H9 (cell line): Measurements from ENCODE around the gene SDR42E1. TPM values are rescaled to one million over a fixed set of nuclear protein-coding genes. Genes with fewer than 3 reads are reported as not detected.

ENCODE experiments used
- DNase-seq: peaks from one replicate; pipeline ENCODE4 v3.0.0-alpha.2; 2017
- H2AFZ ChIP-seq: one replicate; pipeline ENCODE4 v1.6.1; 2013; ENCODE audit warnings: mild to moderate bottlenecking, low read length, control low read depth, moderate library complexity
- H2AK5ac ChIP-seq: 2 replicates; pipeline ENCODE4 v1.6.1; 2013; ENCODE audit warnings: low read length, control low read depth, mixed read lengths; ENCODE audit not compliant: insufficient read length
- H2BK120ac ChIP-seq: one replicate; pipeline ENCODE4 v1.6.1; 2013; ENCODE audit warnings: low read depth, mild to moderate bottlenecking, low read length, control low read depth, inconsistent platforms; ENCODE audit not compliant: poor library complexity, severe bottlenecking
- H2BK12ac ChIP-seq: 2 replicates; pipeline ENCODE4 v1.6.1; 2013; ENCODE audit warnings: low read length, control low read depth, mixed read lengths, low read depth; ENCODE audit not compliant: insufficient read length
- H2BK15ac ChIP-seq: 2 replicates; pipeline ENCODE4 v1.6.1; 2013; ENCODE audit warnings: low read depth, low read length, control low read depth
- H2BK20ac ChIP-seq: one replicate; pipeline ENCODE4 v1.6.1; 2013; ENCODE audit warnings: low read depth, mild to moderate bottlenecking, low read length, control low read depth, inconsistent platforms; ENCODE audit not compliant: poor library complexity, severe bottlenecking
- H2BK5ac ChIP-seq: 2 replicates; pipeline ENCODE4 v1.6.1; 2013; ENCODE audit warnings: low read length, control low read depth, mixed read lengths; ENCODE audit not compliant: insufficient read length
- H3K14ac ChIP-seq: 2 replicates; pipeline ENCODE4 v1.6.1; 2013; ENCODE audit warnings: low read length, control low read depth; ENCODE audit not compliant: insufficient read depth
- H3K18ac ChIP-seq: 2 replicates; pipeline ENCODE4 v1.6.1; 2013; ENCODE audit warnings: low read depth, mild to moderate bottlenecking, mixed read lengths, low read length, control low read depth; ENCODE audit not compliant: insufficient read length
- H3K23ac ChIP-seq: 2 replicates; pipeline ENCODE4 v1.6.1; 2013; ENCODE audit warnings: low read length, control low read depth, mixed read lengths, low read depth; ENCODE audit not compliant: insufficient read length
- H3K23me2 ChIP-seq: 2 replicates; pipeline ENCODE4 v1.6.1; 2013; ENCODE audit warnings: low read depth, mild to moderate bottlenecking, mixed read lengths, low read length, control low read depth; ENCODE audit not compliant: insufficient read length, poor library complexity, severe bottlenecking
- H3K27ac ChIP-seq: 2 replicates; pipeline ENCODE4 v1.5.1; 2013; ENCODE audit warnings: low read length, control low read depth, mixed read lengths, low read depth; ENCODE audit not compliant: insufficient read length
- H3K27me3 ChIP-seq: 2 replicates; pipeline ENCODE4 v1.6.1; 2013; ENCODE audit warnings: low read length, control low read depth, inconsistent platforms; ENCODE audit not compliant: insufficient read depth
- H3K4ac ChIP-seq: 2 replicates; pipeline ENCODE4 v1.6.1; 2013; ENCODE audit warnings: low read depth, mild to moderate bottlenecking, control low read depth, inconsistent platforms, low read length, moderate library complexity
- H3K4me1 ChIP-seq: 2 replicates; pipeline ENCODE4 v1.6.1; 2013; ENCODE audit warnings: low read length, control low read depth, inconsistent platforms; ENCODE audit not compliant: insufficient read depth
- H3K4me2 ChIP-seq: 2 replicates; pipeline ENCODE4 v1.6.1; 2013; ENCODE audit warnings: low read length, control low read depth, mixed read lengths; ENCODE audit not compliant: insufficient read length, insufficient read depth
- H3K56ac ChIP-seq: 2 replicates; pipeline ENCODE4 v1.6.1; 2013; ENCODE audit warnings: low read depth, mild to moderate bottlenecking, mixed read lengths, low read length, control low read depth; ENCODE audit not compliant: insufficient read length
- H3K79me1 ChIP-seq: 2 replicates; pipeline ENCODE4 v1.6.1; 2013; ENCODE audit warnings: low read depth, mild to moderate bottlenecking, moderate library complexity, low read length, control low read depth, inconsistent platforms; ENCODE audit not compliant: insufficient read depth, poor library complexity, severe bottlenecking
- H3K79me2 ChIP-seq: 2 replicates; pipeline ENCODE4 v1.6.1; 2013; ENCODE audit warnings: low read length, control low read depth, inconsistent platforms; ENCODE audit not compliant: insufficient read depth
- H3K9ac ChIP-seq: 2 replicates; pipeline ENCODE4 v1.6.1; 2013; ENCODE audit warnings: low read length, control low read depth, mixed read lengths; ENCODE audit not compliant: insufficient read length; ENCODE audit errors: extremely low read depth
- H3K9me3 ChIP-seq: one replicate; pipeline ENCODE4 v1.6.1; 2013; ENCODE audit warnings: low read depth, low read length, inconsistent platforms; ENCODE audit not compliant: control insufficient read depth
- H3T11ph ChIP-seq: one replicate; pipeline ENCODE4 v1.6.1; 2013; ENCODE audit warnings: mild to moderate bottlenecking, low read length, control low read depth, inconsistent platforms
- H4K20me1 ChIP-seq: one replicate; pipeline ENCODE4 v1.6.1; 2013; ENCODE audit not compliant: control insufficient read depth, insufficient read length, insufficient read depth
- H4K5ac ChIP-seq: 2 replicates; pipeline ENCODE4 v1.6.1; 2013; ENCODE audit warnings: low read depth, mild to moderate bottlenecking, mixed read lengths, low read length, control low read depth; ENCODE audit not compliant: insufficient read length
- H4K8ac ChIP-seq: replicated peaks from 2 replicates; pipeline ENCODE4 v1.6.1; 2013; ENCODE audit warnings: low read length, control low read depth, mixed read lengths, low read depth; ENCODE audit not compliant: insufficient read length
- H4K91ac ChIP-seq: 2 replicates; pipeline ENCODE4 v1.6.1; 2013; ENCODE audit warnings: low read depth, mild to moderate bottlenecking, moderate library complexity, mixed read lengths, low read length, control low read depth; ENCODE audit not compliant: insufficient read length
- H3K27ac Mint-ChIP-seq, 3 experiments: 2 replicates in 2 of 3; 3 replicates in 1 of 3; pipeline ENCODE4 v1.8.0; 2020 to 2021; ENCODE audit warnings: mixed read lengths in 3 of 3, mild to moderate bottlenecking in 1 of 3, moderate library complexity in 1 of 3
- H3K27me3 Mint-ChIP-seq: 2 replicates; pipeline ENCODE4 v1.8.0; 2021; ENCODE audit warnings: low read depth, mild to moderate bottlenecking, moderate library complexity, mixed read lengths
- H3K36me3 Mint-ChIP-seq, 3 experiments: 2 replicates in 2 of 3; 3 replicates in 1 of 3; pipeline ENCODE4 v1.8.0; 2020 to 2021; ENCODE audit warnings: low read depth in 3 of 3, mixed read lengths in 3 of 3; ENCODE audit not compliant: insufficient read depth in 1 of 3
- H3K4me1 Mint-ChIP-seq, 2 experiments: 2 replicates each; pipeline ENCODE4 v1.8.0; 2020; ENCODE audit warnings: mixed read lengths in 2 of 2
- H3K4me3 Mint-ChIP-seq, 2 experiments: 2 replicates in 1 of 2; 3 replicates in 1 of 2; pipeline ENCODE4 v1.8.0; 2020 to 2021; ENCODE audit warnings: mild to moderate bottlenecking in 2 of 2, mixed read lengths in 2 of 2, moderate library complexity in 1 of 2
- H3K9me3 Mint-ChIP-seq, 2 experiments: 2 replicates in 1 of 2; 3 replicates in 1 of 2; pipeline ENCODE4 v1.8.0; 2020; ENCODE audit warnings: mild to moderate bottlenecking in 2 of 2, mixed read lengths in 2 of 2, moderate library complexity in 1 of 2
- WGBS: extraction: QIAGEN DNeasy Blood & Tissue Kit; methylation state at CpG from one replicate; pipeline ENCODE4 v1.1.7; 2013; ENCODE audit warnings: missing lambda C conversion rate, low lambda C conversion rate, mixed read lengths; ENCODE audit not compliant: insufficient read length; ENCODE audit errors: extremely low coverage; 5-methylcytosine and 5-hydroxymethylcytosine counted together
- total RNA-seq: library from RNA; stranded (reverse); gene quantifications from 2 replicates; pipeline ENCODE4 v1.2.1, GENCODE V29; 2021
- TF ChIP-seq, protein P1 (sequence below): fragments of 200-600 bp; sonication (generic); conservative IDR thresholded peaks from 3 replicates; pipeline ENCODE4 v1.8.0; 2021; ENCODE audit warnings: antibody characterized with exemption, mild to moderate bottlenecking

SDR42E1 gene
- total RNA-seq, 1 experiment from 2014 or later = not detected

DNA sequence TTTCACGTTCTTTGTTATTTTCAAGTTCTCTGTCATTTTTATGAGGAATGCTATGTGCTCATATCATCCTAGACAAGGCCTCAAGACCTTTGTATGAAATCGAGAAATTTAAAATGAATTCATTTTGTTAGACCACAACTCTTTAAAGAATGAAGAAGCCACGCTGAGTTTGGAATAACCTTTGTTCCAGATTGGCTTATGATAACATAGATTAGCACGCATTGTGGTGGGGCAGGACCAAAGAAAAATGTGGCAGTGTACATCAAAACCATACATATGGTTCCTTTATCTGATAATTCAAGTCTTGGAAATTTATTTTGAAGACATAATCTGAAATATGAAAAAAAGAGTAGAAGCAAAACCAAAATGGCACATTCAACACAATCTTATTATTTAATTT, 26.0 kb upstream of the SDR42E1 start:
- H3K27me3 ChIP-seq = no peaks in the 10 kb centered on the region
- H2AK5ac ChIP-seq = no peak overlapping the region
- no peaks in the 10 kb centered on the region for H3K9me3 ChIP-seq
- H3K4me3 Mint-ChIP-seq = no peak overlapping the region
- H3K79me1 ChIP-seq = no peaks in the 10 kb centered on the region
- H3K4ac ChIP-seq = no peak overlapping the region
- no peak for DNase-seq
- H2BK120ac ChIP-seq = no peak overlapping the region
- WGBS = no CpG with 5 or more reads among the region's 4 CpGs
- no peak overlapping the region for H2BK15ac ChIP-seq
- H4K20me1 ChIP-seq = no peaks in the 10 kb centered on the region
- H3K4me1 ChIP-seq = peaks cover 4% of the 10 kb centered on the region; the same call in 1 of the 2 replicates
- TF ChIP-seq, protein P1, sequence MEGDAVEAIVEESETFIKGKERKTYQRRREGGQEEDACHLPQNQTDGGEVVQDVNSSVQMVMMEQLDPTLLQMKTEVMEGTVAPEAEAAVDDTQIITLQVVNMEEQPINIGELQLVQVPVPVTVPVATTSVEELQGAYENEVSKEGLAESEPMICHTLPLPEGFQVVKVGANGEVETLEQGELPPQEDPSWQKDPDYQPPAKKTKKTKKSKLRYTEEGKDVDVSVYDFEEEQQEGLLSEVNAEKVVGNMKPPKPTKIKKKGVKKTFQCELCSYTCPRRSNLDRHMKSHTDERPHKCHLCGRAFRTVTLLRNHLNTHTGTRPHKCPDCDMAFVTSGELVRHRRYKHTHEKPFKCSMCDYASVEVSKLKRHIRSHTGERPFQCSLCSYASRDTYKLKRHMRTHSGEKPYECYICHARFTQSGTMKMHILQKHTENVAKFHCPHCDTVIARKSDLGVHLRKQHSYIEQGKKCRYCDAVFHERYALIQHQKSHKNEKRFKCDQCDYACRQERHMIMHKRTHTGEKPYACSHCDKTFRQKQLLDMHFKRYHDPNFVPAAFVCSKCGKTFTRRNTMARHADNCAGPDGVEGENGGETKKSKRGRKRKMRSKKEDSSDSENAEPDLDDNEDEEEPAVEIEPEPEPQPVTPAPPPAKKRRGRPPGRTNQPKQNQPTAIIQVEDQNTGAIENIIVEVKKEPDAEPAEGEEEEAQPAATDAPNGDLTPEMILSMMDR = no peak
- no peak overlapping the region for H3K14ac ChIP-seq
- H3K79me2 ChIP-seq = no peaks in the 10 kb centered on the region
- H2BK5ac ChIP-seq = no peak overlapping the region
- no peak overlapping the region for H3K27ac Mint-ChIP-seq
- H3K4me1 Mint-ChIP-seq = peaks cover 9 to 11% of the 10 kb centered on the region in 2 experiments
- no peaks in the 10 kb centered on the region for H3K36me3 Mint-ChIP-seq
- no peak overlapping the region for H3K9ac ChIP-seq
- no peak overlapping the region for H2AFZ ChIP-seq
- H3K27ac ChIP-seq = no peak overlapping the region
- H3T11ph ChIP-seq = no peak overlapping the region
- H4K91ac ChIP-seq = no peak overlapping the region
- H4K8ac ChIP-seq = no peak overlapping the region
- no peak overlapping the region for H4K5ac ChIP-seq
- no peak overlapping the region for H2BK20ac ChIP-seq
- H3K9me3 Mint-ChIP-seq = no peaks in the 10 kb centered on the region
- no peaks in the 10 kb centered on the region for H3K23me2 ChIP-seq
- no peak overlapping the region for H2BK12ac ChIP-seq
- no peak overlapping the region for H3K18ac ChIP-seq
- no peak overlapping the region for H3K23ac ChIP-seq
- H3K56ac ChIP-seq = no peak overlapping the region
- peaks cover 7% of the 10 kb centered on the region for H3K27me3 Mint-ChIP-seq
- H3K4me2 ChIP-seq = no peak overlapping the region
